Stimulated activated memory B cell treated with anti-CD40 and anti-IgM and Interleukin-4, amounts not matched to agents 10 μg/mL and 1 μg/mL and 100 μg/mL, for 72 hours (primary cell): ENCODE measurements around the gene FNBP1.
"Not testable (repeated sequence)": the region's sequence is repeated elsewhere in the genome, so short reads cannot be mapped to it uniquely, and the experiment has no call there.

Experiments used
- ATAC-seq: fragments of 150-1000 bp; cut with Tn5 transposase; 2 replicates; pipeline ENCODE4 v1.10.0; 2021
- H3K27ac Mint-ChIP-seq: one replicate; pipeline ENCODE4 v1.8.0; 2022; ENCODE audit warnings: mild to moderate bottlenecking, mixed read lengths
- H3K27me3 Mint-ChIP-seq: one replicate; pipeline ENCODE4 v1.8.0; 2022; ENCODE audit warnings: mixed read lengths
- H3K36me3 Mint-ChIP-seq: one replicate; pipeline ENCODE4 v1.8.0; 2022; ENCODE audit warnings: mixed read lengths
- H3K4me1 Mint-ChIP-seq: one replicate; pipeline ENCODE4 v1.8.0; 2022; ENCODE audit warnings: mixed read lengths
- H3K4me3 Mint-ChIP-seq: one replicate; pipeline ENCODE4 v1.8.0; 2022; ENCODE audit warnings: mild to moderate bottlenecking, moderate library complexity, mixed read lengths
- H3K9me3 Mint-ChIP-seq: one replicate; pipeline ENCODE4 v1.8.0; 2022; ENCODE audit warnings: mixed read lengths

FNBP1 gene

DNA sequence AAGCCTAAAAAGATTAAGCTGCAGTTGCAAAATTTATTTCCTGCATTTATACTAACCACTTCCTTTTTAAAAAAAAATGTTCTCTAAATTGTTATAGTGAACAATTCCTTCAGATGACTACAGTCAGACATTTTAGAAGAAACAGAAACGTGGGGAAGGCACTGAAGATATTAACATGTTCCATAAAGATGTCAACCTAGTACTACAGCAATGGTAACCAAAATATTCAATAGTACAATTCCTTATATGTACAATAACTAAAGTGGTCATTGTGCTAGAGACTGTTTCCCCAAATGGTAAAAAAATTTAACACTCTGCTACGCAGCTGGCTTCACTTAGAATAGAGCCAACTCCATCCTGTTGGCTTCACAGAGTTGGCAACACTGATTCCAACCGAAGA is 97.7 kb downstream of the FNBP1 start:
- Mint-ChIP-seq H3K27me3 (no peaks in the 10 kb centered on the region), H3K27ac (no peak overlapping the region), H3K36me3 (peaks cover 56% of the 10 kb centered on the region), H3K4me1 (peaks cover 33% of the 10 kb centered on the region), H3K9me3 (peaks cover 8% of the 10 kb centered on the region), H3K4me3 (no peak overlapping the region)
- ATAC-seq: no peak

DNA sequence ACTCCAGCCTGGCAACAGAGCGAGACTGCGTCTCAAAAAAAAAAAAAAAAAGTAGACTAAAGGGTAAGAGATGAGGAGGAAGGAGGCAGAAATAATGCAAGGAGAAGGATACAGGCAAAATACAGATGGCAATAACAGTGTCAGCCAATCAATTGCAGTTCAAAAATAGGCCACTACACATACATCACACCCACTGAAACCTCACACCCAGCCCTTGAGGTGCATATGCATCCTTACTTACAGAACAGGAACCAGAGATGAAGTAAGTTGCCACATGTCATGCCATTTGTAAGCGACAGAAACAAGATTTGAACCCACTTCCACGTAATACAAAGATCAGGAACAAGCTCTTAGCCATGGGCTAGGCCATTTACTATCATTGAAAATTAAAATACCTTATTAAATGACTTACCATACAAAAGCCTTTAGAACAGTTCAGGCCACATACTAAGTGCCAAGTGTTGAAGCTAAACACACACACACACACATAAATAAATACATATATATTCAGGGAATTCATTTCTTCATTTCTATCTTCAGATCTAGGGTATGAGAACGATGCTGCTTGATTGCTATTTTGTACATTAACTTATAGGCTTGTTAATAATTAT is 98.4 kb downstream of the FNBP1 start:
- peaks cover 59% of the 10 kb centered on the region for H3K36me3 Mint-ChIP-seq
- no peaks in the 10 kb centered on the region for H3K27me3 Mint-ChIP-seq
- H3K4me1 Mint-ChIP-seq: peaks cover 38% of the 10 kb centered on the region
- peaks cover 8% of the 10 kb centered on the region for H3K9me3 Mint-ChIP-seq
- no peak overlapping the region for H3K4me3 Mint-ChIP-seq
- no peak for ATAC-seq
- no peak overlapping the region for H3K27ac Mint-ChIP-seq

DNA sequence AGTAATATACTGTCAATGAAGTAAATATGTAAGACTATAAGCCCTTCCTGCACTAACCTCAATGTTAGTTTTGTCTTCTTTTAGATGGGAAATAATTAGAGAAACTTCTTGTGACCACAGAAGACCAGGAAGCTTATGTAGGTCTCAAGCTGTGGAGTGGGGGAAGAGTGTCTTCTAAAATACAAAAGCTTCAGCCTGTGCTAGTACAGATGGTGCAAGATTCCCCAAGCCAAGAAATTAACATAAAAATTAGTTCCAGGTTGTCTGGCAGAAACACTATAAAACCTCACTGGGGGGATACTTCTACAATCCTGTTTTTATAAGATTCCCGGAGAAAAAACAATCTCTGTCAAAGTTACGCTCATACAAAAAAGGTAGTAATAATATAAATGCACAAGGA is 103.6 kb downstream of the FNBP1 start:
- Mint-ChIP-seq H3K36me3 (peaks cover 59% of the 10 kb centered on the region), H3K4me3 (no peak overlapping the region), H3K9me3 (peaks cover 8% of the 10 kb centered on the region), H3K27ac (peak overlapping the region; percentile 66), H3K27me3 (no peaks in the 10 kb centered on the region), H3K4me1 (peaks cover 53% of the 10 kb centered on the region)
- no peak for ATAC-seq

DNA sequence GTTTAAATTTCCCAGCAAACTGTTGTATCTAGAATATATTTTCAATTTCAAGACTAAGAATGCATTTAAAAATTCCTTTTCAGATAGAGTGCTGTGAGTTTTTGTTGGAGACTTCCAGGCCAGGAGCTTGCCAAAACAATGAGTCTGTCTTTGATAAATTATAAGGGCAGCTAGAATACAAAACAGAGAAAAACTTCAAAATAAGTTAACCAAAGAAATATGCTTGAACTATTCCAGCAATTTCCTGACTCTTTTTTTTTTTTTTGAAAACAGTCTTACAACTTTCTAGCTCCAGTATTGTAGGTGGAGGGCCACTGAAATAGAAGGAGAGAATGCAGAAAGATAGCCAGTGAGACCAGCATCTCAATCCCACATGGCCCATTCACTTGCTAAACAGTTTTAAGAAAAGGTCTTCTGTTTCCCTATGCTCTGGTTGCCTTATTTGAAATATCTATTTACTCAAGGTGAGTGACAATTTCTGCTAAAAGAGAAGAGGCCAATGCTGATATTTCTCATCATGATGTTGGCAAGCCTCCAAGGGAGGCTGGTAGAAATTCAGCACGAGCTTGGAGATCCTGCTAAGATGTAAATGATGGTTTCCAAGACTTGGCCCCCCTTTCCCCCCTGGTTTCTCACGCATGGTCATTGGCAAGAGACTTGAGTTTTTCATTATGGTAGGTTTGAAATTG is 104.6 kb downstream of the FNBP1 start:
- Mint-ChIP-seq H3K36me3 (peaks cover 51% of the 10 kb centered on the region), H3K4me3 (no peak overlapping the region), H3K9me3 (peaks cover 5% of the 10 kb centered on the region), H3K27me3 (no peaks in the 10 kb centered on the region), H3K4me1 (peaks cover 55% of the 10 kb centered on the region), H3K27ac (peak overlapping the region; percentile 66)
- no peak for ATAC-seq

DNA sequence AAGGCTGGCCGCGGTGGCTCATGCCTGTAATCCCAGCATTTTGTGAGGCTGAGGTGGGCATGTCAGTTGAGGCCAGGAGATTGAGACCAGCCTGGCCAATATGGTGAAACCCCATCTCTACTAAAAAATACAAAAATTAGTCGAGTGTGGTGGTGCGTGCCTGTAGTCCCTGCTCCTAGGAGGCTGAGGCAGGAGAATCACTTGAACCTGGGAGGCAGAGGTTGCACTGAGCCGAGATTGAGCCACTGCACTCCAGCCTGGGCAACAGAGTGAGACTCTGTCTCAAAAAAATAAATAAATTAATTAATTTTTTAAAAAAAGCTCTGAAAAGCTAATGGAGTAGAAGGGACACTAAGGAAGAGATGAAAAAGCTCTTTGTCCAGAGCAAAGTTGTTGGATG is 105.1 kb downstream of the FNBP1 start:
- Mint-ChIP-seq H3K4me1 (peaks cover 60% of the 10 kb centered on the region), H3K36me3 (peaks cover 46% of the 10 kb centered on the region)
- not testable (repeated sequence) for H3K9me3 Mint-ChIP-seq, H3K27me3 Mint-ChIP-seq, H3K27ac Mint-ChIP-seq, ATAC-seq, H3K4me3 Mint-ChIP-seq

DNA sequence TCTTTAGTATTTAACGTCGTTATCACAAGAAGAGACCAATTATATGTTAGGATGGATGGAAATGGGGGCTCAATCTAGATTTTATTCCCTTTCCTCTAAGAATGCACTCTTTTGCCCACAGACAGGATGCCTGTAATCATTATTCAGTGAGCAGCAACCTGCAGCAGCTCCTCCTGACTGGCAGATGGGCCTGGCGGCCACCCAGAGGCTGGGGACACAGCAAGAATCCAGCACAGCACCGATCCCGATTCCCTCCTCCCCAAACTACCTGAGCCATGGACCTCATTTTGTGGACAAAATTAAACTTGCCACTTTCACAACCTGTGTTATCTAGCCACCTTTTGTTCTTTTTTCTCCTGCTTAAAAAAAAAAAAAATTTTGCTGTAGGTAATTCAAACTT is 106.8 kb downstream of the FNBP1 start:
- peaks cover 47% of the 10 kb centered on the region for H3K36me3 Mint-ChIP-seq
- H3K27me3 Mint-ChIP-seq: no peaks in the 10 kb centered on the region
- H3K4me1 Mint-ChIP-seq: peaks cover 76% of the 10 kb centered on the region
- no peak for ATAC-seq
- H3K4me3 Mint-ChIP-seq: no peak overlapping the region
- H3K9me3 Mint-ChIP-seq: no peaks in the 10 kb centered on the region
- H3K27ac Mint-ChIP-seq: peak overlapping the region; percentile 88

DNA sequence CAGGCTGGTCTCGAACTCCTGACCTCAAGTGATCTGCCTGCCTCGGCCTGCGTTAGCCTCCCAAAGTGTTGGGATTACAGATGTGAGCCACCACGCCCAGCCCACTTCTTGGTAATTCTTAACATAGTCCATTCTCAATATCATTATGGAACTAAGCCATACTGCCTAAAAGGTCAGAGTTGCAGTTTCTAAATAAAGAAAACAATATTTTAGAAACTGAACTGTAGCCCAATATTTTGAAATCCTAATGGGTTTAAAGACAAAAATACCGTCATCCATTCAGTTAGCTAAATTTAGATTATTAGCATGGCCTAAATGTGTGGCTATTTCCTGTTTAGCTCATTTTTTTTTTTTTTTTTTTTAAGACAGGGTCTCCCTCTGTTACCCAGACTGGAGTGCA is 108.2 kb downstream of the FNBP1 start:
- ATAC-seq: peak; percentile 63

DNA sequence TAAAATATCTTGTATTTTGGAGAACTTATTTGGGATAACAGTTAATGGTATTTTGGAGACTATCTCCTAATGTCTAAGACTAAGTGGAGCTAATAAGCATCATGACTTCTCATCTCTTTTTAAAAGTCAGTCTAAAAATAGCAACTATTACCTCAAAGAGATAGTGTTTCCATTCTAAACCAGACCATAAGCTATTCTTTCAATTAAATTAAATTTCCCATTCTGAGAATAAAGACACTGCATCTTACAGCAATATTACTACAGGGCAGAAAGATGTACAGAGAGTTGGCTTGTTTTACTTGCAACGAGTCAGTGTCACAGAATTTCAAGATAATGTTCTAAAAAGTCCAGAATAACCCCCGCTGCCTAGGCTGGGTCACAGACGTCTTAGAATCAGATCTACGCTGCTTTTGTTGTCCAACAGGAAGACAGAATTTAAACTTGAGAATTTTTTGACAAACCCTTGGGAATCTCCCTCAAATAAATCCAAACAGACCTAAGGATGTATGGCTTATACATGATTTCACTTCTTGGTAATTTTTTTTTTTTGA is 108.9 kb downstream of the FNBP1 start:
- Mint-ChIP-seq H3K36me3 (peaks cover 32% of the 10 kb centered on the region), H3K27me3 (no peaks in the 10 kb centered on the region), H3K4me3 (peak overlapping the region; percentile 43), H3K4me1 (peaks cover 64% of the 10 kb centered on the region), H3K27ac (peak overlapping the region; percentile 88), H3K9me3 (no peaks in the 10 kb centered on the region)
- ATAC-seq: peak; percentile 46

More for the DNA sequence above, 108.2 kb downstream of the FNBP1 start:
- no peaks in the 10 kb centered on the region for H3K9me3 Mint-ChIP-seq
- peaks cover 39% of the 10 kb centered on the region for H3K36me3 Mint-ChIP-seq
- no peaks in the 10 kb centered on the region for H3K27me3 Mint-ChIP-seq
- H3K27ac Mint-ChIP-seq: peak overlapping the region; percentile 88
- H3K4me1 Mint-ChIP-seq: peaks cover 70% of the 10 kb centered on the region
- H3K4me3 Mint-ChIP-seq: peak overlapping the region; percentile 41

DNA sequence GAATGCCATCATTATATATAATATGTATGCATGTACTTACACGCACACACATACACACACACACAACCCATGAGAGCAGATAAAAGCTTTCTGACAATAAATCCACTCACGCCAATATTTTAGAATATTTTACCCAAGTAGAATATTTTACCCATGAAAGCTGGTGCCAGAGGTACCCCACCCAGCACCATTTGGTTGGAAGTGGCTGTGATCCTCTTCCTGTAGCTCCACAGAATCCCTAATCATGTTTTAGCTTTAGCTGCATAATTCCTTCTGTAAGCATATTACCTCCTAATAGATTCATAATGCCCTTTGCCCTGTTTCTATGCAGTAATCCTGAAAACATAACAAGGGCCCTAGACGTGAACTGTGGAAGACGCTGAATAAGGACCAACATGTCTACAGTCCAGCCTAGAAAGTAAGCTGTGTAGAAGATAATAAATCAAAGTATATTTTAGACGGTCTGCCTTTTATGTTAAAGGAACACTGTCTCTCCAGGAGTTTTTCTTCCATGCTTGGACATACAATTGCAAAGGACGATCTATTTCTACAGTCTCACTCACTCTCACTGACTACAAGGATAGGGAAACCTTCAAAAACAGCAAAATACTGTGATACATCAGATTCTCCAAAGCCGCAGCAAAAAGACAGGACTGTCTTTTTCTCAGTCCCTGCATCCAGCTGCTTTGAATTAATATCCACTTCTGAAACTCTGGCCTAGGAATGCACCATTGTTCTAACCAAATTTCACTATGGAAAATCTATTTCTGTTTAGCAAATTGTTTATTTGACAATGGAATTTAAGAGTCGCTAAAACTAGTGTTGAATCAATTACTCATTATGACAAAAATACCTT is 109.6 kb downstream of the FNBP1 start:
- Mint-ChIP-seq H3K27ac (peak overlapping the region; percentile 88), H3K4me1 (peaks cover 58% of the 10 kb centered on the region), H3K36me3 (peaks cover 25% of the 10 kb centered on the region), H3K9me3 (no peaks in the 10 kb centered on the region), H3K4me3 (peak overlapping the region; percentile 52), H3K27me3 (no peaks in the 10 kb centered on the region)
- peak; percentile 6 for ATAC-seq

DNA sequence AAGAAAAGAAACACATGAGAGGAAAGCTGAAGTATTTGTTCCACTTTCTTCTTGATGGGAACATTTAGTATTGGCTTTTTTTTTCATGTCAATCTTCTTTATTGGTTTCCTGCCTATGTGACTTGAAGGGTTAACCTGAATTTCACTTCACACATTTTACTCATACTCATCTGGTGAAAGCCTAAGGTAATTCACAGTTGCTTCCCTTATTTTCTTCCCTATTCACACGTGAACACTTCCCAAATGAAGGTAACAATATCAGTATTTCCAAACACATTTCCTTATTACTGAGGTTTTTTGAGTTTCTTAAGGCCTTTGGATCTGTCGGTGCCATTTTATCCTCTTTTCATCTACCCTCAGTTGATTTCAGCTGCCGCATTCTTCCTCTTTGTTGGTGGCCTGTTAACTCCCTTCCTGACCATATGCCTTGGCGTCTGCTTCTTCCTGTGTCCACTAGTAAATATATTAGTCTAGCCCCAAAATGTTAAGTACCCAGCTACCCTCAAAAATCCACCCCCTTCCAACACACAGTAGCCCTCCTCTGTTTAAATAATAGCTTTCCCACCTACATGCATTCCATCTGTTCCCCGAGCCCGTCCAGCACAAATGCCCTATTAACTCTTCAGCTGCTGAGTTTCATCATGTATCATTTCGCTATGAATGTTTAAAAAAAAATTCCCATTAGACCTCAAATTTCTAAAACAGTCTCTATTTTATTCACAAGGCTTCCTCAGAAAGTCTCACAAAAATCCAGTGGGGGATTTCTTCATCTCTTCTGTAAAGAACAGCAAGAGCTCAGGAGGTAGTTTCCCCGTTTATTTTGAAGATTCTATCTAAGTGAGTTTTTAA is 110.5 kb downstream of the FNBP1 start:
- H3K4me1 Mint-ChIP-seq: peaks cover 58% of the 10 kb centered on the region
- H3K36me3 Mint-ChIP-seq: peaks cover 23% of the 10 kb centered on the region
- peak overlapping the region; percentile 88 for H3K27ac Mint-ChIP-seq
- no peaks in the 10 kb centered on the region for H3K9me3 Mint-ChIP-seq
- H3K27me3 Mint-ChIP-seq: no peaks in the 10 kb centered on the region
- ATAC-seq: peak; percentile 66
- H3K4me3 Mint-ChIP-seq: peak overlapping the region; percentile 52

DNA sequence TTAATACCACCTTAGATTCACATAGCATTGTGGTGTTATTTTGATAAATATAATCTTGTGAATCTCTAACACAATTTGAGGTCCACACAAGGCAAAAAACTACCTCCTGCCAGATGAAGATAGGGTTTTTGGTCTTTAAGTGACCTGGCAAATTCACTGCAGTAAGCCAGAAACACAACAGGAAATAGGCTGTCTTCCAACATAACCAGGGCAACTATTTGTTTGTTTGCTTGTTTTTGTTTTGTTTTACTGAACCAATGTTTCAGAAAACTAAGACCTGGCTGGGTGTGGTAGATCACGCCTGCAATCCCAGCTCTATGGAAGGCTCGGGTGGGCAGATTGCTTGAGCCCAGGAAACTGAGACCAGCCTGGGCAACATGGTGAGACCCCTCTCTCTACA is 112.2 kb downstream of the FNBP1 start:
- ATAC-seq: no peak
- Mint-ChIP-seq H3K27me3 (no peaks in the 10 kb centered on the region), H3K27ac (no peak overlapping the region), H3K4me1 (peaks cover 44% of the 10 kb centered on the region), H3K9me3 (no peaks in the 10 kb centered on the region), H3K4me3 (no peak overlapping the region), H3K36me3 (peaks cover 29% of the 10 kb centered on the region)

DNA sequence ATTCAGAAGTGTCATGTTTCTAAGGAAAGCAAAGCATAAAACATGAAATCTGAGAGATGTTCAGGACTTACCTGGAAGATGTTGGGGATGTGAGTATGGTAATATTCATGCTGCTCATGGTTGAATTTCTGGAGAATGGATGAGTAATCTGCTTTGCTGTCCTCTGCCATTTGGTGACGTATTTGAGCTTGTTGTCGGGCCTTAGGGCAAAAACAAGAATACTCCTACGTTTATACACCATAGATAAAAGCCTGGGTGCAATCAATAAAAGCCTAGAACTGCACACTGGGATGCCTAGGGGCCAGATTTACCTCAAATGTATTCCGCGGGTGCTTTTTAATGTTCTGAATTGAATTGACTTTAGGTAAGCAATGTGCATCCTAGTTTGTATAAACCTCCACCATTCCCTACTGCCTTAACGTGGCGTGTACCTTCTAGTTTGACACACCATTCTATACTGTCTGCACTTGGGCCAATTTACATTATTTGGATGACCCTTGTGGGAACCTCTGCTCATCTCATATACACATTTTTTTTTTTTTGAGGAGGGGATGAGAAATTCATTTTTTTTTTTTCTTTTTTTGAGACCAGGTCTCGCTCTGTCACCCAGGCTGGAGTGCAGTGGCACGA is 113.4 kb downstream of the FNBP1 start:
- Mint-ChIP-seq H3K36me3 (peaks cover 31% of the 10 kb centered on the region), H3K4me1 (peaks cover 34% of the 10 kb centered on the region), H3K27ac (no peak overlapping the region), H3K9me3 (no peaks in the 10 kb centered on the region), H3K27me3 (no peaks in the 10 kb centered on the region), H3K4me3 (no peak overlapping the region)
- ATAC-seq: no peak

DNA sequence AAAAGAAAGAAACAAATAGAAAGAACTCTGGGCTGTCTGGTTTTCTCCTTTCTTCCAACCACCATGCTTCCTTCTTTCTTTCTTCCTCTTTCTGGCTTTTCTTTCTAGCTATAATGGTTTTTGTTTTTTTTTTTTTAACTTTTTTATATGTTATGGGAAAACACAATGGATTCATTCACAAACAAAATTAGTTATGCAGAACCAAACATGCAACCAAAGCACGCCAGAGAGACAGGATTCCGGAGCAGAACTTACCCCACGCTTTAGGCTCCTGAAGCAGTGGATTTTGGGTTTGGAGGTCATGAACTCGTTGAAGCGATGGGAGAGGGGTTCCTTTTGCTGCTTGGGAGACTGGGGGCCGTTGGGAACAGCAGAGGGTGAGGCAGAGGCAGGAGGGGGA is 119.4 kb downstream of the FNBP1 start:
- no peak overlapping the region for H3K4me3 Mint-ChIP-seq
- H3K4me1 Mint-ChIP-seq: peaks cover 25% of the 10 kb centered on the region
- peaks cover 62% of the 10 kb centered on the region for H3K36me3 Mint-ChIP-seq
- H3K27ac Mint-ChIP-seq: no peak overlapping the region
- H3K9me3 Mint-ChIP-seq: no peaks in the 10 kb centered on the region
- H3K27me3 Mint-ChIP-seq: no peaks in the 10 kb centered on the region
- ATAC-seq: no peak

DNA sequence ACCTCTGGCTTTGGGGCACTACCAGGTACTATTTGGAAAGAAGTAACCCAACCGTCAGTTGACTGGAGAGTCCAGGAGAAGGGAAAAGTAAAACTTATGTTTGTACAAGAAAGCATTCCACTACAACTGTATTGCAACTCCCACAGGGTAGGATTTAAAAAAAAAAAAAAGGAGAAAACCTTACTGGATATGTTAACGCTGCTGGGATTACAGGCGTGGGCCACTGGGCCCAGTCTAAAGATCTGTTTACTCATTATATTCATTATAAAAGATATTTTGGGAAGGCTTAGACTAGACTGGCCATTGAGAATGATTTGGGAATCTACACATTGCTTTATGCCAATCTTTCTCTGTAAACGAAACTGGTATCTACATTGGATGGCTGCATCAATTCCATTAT is 121.1 kb downstream of the FNBP1 start:
- H3K4me3 Mint-ChIP-seq: no peak overlapping the region
- H3K9me3 Mint-ChIP-seq: no peaks in the 10 kb centered on the region
- H3K27ac Mint-ChIP-seq: no peak overlapping the region
- no peaks in the 10 kb centered on the region for H3K27me3 Mint-ChIP-seq
- H3K36me3 Mint-ChIP-seq: peaks cover 74% of the 10 kb centered on the region
- peaks cover 32% of the 10 kb centered on the region for H3K4me1 Mint-ChIP-seq
- ATAC-seq: no peak
